ENCODE results near the gene EML1.

EML1 gene

DNA sequence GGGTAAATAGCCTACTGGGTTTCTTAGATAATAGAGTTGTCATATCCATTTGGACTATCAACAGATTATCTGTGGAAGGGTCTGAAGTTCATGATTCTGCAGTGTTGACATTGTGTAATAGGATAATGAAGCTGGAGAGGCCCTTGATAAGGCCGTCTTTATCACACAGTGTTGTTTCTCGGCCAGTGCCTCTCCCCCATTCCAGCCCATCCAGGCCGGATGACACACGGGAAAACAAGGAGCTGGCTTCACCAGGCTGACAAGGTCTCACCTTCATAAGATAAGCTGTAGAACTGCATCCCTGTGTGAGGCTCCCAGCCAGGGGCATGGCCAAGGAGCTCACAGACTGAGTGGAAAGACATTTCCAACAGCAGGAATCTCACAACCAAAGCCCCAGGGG, 8.7 kb upstream of the EML1 start:
- TF ChIP-seq FOXP2 (optimal IDR thresholded peaks at IDR 0.05; ENCODE audit: control extremely low read depth, extremely low read length, insufficient read depth) (no peak), EZH2 (IDR thresholded peaks at IDR 0.05) (no peak), POLR2AphosphoS5 (IDR thresholded peaks at IDR 0.05; ENCODE audit: borderline replicate concordance, low read depth, low read length) (no peak)
- Histone ChIP-seq H3K36me3 (ENCODE audit: insufficient read depth, low read length) (no peaks in the 10 kb centered on the region), H3K4me3 (no peak overlapping the region), H3K9me3 (ENCODE audit: low read depth, low read length) (no peaks in the 10 kb centered on the region), H3K9ac (ENCODE audit: insufficient read length) (no peak overlapping the region), H3K27ac (no peak overlapping the region)
- DNase-seq (ENCODE audit: low read depth, low spot score), result no peak

DNA sequence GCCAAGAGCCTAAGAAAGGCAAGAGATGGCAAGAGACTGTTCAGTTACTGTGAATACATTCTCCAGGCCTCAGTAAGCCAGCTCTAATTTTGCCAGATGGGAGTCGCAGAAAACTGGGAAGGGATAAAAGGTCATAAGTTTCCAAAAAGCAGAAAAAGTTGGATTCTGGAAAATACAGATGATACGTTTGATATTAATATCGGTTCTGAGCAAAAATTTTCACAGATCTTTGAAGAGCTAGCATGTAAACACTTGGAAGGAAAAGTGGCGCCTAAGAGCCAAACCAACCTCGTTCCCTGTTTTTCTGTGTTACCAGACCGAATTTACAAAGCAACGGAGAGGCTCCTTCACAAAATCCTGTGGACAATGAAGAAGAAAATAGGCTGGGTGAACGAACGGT, 7.8 kb upstream of the EML1 start:
- H3K27ac ChIP-seq, result no peak overlapping the region
- no peak overlapping the region for H3K9ac ChIP-seq (ENCODE audit: insufficient read length)
- no peaks in the 10 kb centered on the region for H3K36me3 ChIP-seq (ENCODE audit: insufficient read depth, low read length)
- no peaks in the 10 kb centered on the region for H3K9me3 ChIP-seq (ENCODE audit: low read depth, low read length)
- H3K4me3 ChIP-seq, result no peak overlapping the region
- TF ChIP-seq FOXP2 (optimal IDR thresholded peaks at IDR 0.05; ENCODE audit: control extremely low read depth, extremely low read length, insufficient read depth), result no peak
- TF ChIP-seq EZH2 (IDR thresholded peaks at IDR 0.05), result no peak
- no peak for TF ChIP-seq POLR2AphosphoS5 (IDR thresholded peaks at IDR 0.05; ENCODE audit: borderline replicate concordance, low read depth, low read length)
- DNase-seq (ENCODE audit: low read depth, low spot score), result no peak

DNA sequence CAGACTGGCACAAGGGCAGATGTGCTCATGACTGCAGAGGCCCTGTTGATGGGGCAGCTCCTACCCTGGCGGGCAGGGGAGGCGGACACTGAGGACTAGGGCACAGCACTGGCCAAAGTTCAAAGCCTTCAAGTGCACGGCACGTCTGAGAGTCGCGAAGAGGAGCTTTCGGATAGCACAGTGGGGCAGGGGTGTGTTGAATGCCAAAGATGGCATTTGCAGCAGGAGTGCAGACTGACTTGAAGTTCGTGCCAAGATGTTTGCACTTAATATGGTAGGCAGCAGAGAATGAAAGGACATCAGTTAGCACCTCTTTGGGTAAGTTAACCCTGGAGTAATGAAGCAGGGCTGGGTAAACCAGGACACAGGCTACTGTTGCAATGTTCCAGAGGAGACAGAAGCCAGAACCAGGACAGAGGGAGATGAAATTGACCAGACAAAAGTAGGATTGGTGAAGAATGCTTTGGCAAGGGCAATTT, 6.7 kb upstream of the EML1 start:
- Histone ChIP-seq H3K9ac (ENCODE audit: insufficient read length) (no peak overlapping the region), H3K27ac (no peak overlapping the region), H3K36me3 (ENCODE audit: insufficient read depth, low read length) (no peaks in the 10 kb centered on the region), H3K4me3 (no peak overlapping the region), H3K9me3 (ENCODE audit: low read depth, low read length) (no peaks in the 10 kb centered on the region)
- TF ChIP-seq EZH2 (IDR thresholded peaks at IDR 0.05) (no peak), FOXP2 (optimal IDR thresholded peaks at IDR 0.05; ENCODE audit: control extremely low read depth, extremely low read length, insufficient read depth) (no peak), POLR2AphosphoS5 (IDR thresholded peaks at IDR 0.05; ENCODE audit: borderline replicate concordance, low read depth, low read length) (no peak)
- DNase-seq (ENCODE audit: low read depth, low spot score), result no peak

- no peak overlapping the region for H3K4me3 ChIP-seq
- no peaks in the 10 kb centered on the region for H3K36me3 ChIP-seq (ENCODE audit: insufficient read depth, low read length)
- TF ChIP-seq FOXP2 (optimal IDR thresholded peaks at IDR 0.05; ENCODE audit: control extremely low read depth, extremely low read length, insufficient read depth) (no peak), EZH2 (IDR thresholded peaks at IDR 0.05) (no peak), POLR2AphosphoS5 (IDR thresholded peaks at IDR 0.05; ENCODE audit: borderline replicate concordance, low read depth, low read length) (no peak)
- DNase-seq (ENCODE audit: low read depth, low spot score), result no peak
- no peak overlapping the region for H3K27ac ChIP-seq
- H3K9ac ChIP-seq (ENCODE audit: insufficient read length), result no peak overlapping the region
- no peaks in the 10 kb centered on the region for H3K9me3 ChIP-seq (ENCODE audit: low read depth, low read length)
Measured at GRCh38 chr14:99788713-99789112, 4.5 kb upstream of the EML1 start.

DNA sequence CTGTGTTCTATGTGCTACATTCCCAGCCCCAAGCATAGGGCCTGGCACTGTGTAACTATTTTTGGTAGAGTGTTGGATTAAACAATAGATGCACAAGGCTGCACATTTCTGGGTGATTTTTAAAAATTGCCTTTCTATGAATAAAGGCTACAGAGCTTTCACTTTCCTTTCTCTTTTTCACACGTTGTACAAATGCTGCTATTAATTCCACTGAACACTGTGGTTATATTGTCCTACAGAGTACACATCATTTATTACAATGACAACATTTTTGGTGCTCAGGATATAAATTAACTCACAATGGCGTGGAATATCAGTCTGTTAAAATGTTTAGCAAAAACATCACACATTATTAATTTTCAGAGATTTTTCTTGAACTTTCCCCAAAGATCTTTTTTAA, 3.6 kb upstream of the EML1 start:
- H3K4me3 ChIP-seq, result no peak overlapping the region
- DNase-seq (ENCODE audit: low read depth, low spot score), result no peak
- no peaks in the 10 kb centered on the region for H3K36me3 ChIP-seq (ENCODE audit: insufficient read depth, low read length)
- no peaks in the 10 kb centered on the region for H3K9me3 ChIP-seq (ENCODE audit: low read depth, low read length)
- no peak overlapping the region for H3K9ac ChIP-seq (ENCODE audit: insufficient read length)
- TF ChIP-seq POLR2AphosphoS5 (IDR thresholded peaks at IDR 0.05; ENCODE audit: borderline replicate concordance, low read depth, low read length), result no peak
- no peak for TF ChIP-seq FOXP2 (optimal IDR thresholded peaks at IDR 0.05; ENCODE audit: control extremely low read depth, extremely low read length, insufficient read depth)
- TF ChIP-seq EZH2 (IDR thresholded peaks at IDR 0.05), result no peak
- peak overlapping the region; percentile 10 for H3K27ac ChIP-seq

- no peak overlapping the region for H3K9ac ChIP-seq (ENCODE audit: insufficient read length)
- DNase-seq (ENCODE audit: low read depth, low spot score), result no peak
- peak overlapping the region; percentile 10; the same call in 1 of the 2 replicates for H3K27ac ChIP-seq
- TF ChIP-seq POLR2AphosphoS5 (IDR thresholded peaks at IDR 0.05; ENCODE audit: borderline replicate concordance, low read depth, low read length) (no peak), FOXP2 (optimal IDR thresholded peaks at IDR 0.05; ENCODE audit: control extremely low read depth, extremely low read length, insufficient read depth) (no peak), EZH2 (IDR thresholded peaks at IDR 0.05) (no peak)
- H3K9me3 ChIP-seq (ENCODE audit: low read depth, low read length), result no peaks in the 10 kb centered on the region
- no peaks in the 10 kb centered on the region for H3K36me3 ChIP-seq (ENCODE audit: insufficient read depth, low read length)
- H3K4me3 ChIP-seq, result no peak overlapping the region
Measured at GRCh38 chr14:99790201-99790977, 2.8 kb upstream of the EML1 start.

- Histone ChIP-seq H3K36me3 (ENCODE audit: insufficient read depth, low read length) (no peaks in the 10 kb centered on the region), H3K9me3 (ENCODE audit: low read depth, low read length) (no peaks in the 10 kb centered on the region), H3K27ac (no peak overlapping the region), H3K4me3 (no peak overlapping the region), H3K9ac (ENCODE audit: insufficient read length) (no peak overlapping the region)
- DNase-seq (ENCODE audit: low read depth, low spot score), result no peak
- no peak for TF ChIP-seq FOXP2 (optimal IDR thresholded peaks at IDR 0.05; ENCODE audit: control extremely low read depth, extremely low read length, insufficient read depth)
- no peak for TF ChIP-seq POLR2AphosphoS5 (IDR thresholded peaks at IDR 0.05; ENCODE audit: borderline replicate concordance, low read depth, low read length)
- TF ChIP-seq EZH2 (IDR thresholded peaks at IDR 0.05), result no peak
Measured at GRCh38 chr14:99790978-99791376, 2.2 kb upstream of the EML1 start.

- no peak overlapping the region for H3K9ac ChIP-seq (ENCODE audit: insufficient read length)
- H3K4me3 ChIP-seq, result peak overlapping the region; percentile 40; the same call in 1 of the 2 replicates
- no peak for TF ChIP-seq FOXP2 (optimal IDR thresholded peaks at IDR 0.05; ENCODE audit: control extremely low read depth, extremely low read length, insufficient read depth)
- TF ChIP-seq POLR2AphosphoS5 (IDR thresholded peaks at IDR 0.05; ENCODE audit: borderline replicate concordance, low read depth, low read length), result no peak
- TF ChIP-seq EZH2 (IDR thresholded peaks at IDR 0.05), result no peak
- H3K27ac ChIP-seq, result no peak overlapping the region
- H3K9me3 ChIP-seq (ENCODE audit: low read depth, low read length), result no peaks in the 10 kb centered on the region
- no peak for DNase-seq (ENCODE audit: low read depth, low spot score)
- no peaks in the 10 kb centered on the region for H3K36me3 ChIP-seq (ENCODE audit: insufficient read depth, low read length)
Measured at GRCh38 chr14:99791476-99792209, 1.6 kb upstream of the EML1 start.

Measured in SK-N-MC (cell line).